DMS114 treated with DMSO at 0.1 percent for 48 hours (cell line): ENCODE measurements around the gene DDX1.

ENCODE experiments used
- DNase-seq: peaks from one replicate; lab custom pipeline; 2025; ENCODE audit not compliant: unreplicated experiment; lab: John Stamatoyannopoulos, UW

Gene DDX1

DNA sequence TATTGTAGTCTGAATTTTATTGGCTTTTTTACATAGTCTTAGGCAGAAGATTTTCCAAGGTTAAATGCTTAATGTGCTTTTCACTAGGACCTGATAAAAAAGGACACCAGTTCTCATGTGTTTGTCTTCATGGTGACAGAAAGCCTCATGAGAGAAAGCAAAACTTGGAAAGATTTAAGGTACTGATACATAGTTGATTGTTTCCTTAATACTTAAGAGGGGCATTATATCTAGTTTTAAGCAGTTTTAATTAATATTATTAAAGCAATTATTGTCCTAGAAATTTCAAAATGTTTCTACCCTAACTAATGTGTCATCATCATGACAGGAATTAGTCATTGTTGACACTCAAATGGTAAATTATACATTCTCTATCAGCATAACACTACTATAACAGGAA is 35.3 kb downstream of the DDX1 start:
- DNase-seq = no peak

DNA sequence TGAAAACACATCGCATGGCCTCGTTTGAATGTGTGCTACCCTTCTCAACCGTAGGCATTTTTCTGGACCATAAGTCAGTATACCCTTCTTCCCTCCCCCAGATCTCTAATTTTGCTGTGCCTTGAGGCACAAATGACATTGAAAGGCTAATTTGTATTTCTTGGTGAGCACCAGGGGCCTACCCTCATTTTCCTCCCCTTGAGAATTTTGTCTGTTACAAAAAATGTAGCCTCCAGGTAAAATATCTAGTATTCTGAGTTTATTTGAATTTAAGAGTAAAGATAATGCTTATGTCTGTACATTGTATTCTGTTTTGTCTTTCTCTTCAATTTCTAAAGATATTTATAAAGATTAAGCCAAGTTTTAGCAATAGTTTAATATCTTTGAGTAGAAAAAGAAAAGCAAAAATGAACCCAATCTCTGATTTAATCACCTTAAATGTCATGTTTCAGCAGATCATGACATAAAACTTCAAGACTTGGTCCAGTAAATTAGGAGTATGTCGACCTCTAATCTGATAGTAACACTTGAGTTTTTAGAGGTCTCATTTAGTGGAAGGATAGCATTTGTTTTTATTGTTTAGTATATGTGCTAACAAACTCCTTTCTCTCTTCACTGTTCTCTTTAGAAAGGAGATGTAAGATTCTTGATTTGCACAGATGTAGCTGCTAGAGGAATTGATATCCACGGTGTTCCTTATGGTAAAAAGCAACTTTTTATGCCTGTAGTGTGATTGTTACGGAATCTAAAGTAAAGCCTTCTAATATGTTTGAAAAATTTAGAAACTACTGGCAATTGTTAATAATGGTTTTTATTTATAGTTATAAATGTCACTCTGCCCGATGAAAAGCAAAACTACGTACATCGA is 36.4 kb downstream of the DDX1 start:
- DNase-seq = no peak

DNA sequence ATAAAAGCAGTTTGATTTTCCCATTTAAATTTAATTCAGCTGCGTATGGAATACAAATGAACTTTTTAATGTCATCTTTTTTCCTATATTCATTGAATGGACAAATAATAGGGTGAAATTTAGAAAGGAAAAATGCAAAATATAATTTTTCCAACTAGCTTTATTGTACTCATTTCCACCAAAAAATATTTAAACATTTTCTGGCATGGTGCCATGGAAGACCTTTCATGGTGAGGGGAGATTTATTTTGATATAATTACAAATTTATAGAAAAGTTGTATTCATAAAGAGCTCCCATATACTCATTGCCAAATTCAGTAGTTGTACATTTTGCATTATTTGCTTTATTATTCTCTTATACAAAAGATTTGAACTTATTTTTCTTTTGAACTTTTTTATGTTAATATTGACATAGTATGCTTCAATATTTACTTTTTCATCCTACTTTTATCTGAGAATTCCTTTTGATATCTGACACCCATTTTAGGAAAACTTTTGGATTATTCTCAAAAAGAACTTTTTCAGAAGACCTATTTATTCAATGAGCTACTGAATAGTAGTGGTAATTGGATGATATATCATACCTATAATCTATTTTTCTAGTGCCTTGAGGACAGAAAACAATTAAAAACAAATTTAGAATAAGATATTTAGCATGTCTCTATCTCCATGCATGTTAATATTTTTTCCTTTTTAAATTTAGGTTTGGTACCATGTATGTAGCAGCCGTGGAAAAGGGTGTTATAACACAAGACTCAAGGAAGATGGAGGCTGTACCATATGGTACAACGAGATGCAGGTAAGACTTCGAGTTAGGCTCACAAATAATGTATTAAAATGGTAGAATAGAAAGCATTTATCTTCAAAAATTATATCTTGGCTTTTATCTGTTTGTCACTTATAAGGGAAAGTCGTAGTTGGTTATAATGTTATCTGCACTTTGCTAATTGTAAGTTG is 37.5 kb downstream of the DDX1 start:
- DNase-seq = no peak

DNA sequence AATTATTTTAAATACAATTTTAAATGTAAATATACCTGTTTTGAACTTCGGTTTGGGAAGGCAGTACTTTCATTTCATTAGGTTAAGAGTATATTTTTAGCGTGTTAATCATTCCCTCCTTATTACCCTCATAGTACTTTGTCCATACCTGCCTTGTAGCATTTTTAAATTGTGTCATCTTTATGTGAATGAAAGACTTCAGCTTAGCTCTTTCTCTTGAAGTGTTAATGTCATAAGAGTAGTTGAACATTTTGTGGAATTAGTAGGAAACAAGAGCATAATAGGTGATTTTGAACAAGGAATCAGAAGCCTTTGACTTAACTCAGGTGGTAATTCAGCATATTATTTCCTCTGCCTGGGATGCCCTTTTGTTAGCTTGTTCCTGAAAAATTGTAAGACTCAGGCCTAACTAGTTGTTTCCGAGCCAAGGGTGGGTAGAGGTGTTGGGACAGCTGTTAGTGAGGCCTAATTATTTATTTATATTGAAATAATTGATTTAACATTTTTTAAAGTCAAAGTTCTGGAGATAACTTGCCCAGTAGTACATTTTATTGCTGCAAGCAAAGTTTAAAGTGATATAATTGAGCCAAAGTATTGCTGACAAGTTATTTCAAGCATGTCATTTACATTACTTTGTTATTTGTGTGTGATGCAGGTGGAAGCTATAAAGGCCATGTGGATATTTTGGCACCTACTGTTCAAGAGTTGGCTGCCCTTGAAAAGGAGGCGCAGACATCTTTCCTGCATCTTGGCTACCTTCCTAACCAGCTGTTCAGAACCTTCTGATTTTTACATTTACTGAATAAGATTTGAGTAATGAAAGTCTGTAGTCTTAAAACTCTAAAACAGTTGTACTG is 38.7 kb downstream of the DDX1 start:
- no peak for DNase-seq

DNA sequence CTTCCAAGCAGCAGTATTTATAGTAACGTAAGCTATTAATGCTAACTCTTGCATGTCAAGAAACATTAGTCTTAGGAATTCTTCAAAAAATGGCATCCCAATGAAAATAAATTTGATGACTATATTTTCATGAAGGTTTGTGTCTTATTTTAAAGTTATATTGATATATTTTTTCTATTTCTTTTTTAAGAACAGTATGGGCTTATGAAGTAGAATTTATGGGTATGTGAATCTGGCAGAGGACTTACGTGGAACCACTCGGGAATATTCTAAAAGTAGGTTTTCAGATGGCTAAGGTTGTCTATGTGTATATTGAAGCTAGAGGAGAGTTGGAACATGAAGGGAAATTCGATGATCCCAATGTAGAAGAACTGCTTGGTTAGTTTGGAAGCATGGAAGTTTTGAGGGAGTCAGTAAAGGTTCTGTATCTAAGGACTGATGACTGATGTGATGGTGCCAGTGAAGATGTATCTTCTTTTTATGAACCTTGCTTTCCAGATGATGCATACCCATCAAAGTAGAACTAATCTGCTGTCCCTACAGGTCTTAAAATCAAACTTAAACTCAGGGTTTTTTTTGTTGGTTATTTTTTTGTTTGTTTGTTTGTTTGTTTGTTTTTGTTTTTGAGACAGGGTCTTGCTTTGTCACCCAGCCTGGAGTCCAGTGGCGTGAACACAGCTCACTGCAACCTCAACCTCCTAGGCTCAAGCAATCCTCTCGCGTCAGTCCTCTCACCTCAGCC is 39.5 kb downstream of the DDX1 start:
- DNase-seq = no peak

DNA sequence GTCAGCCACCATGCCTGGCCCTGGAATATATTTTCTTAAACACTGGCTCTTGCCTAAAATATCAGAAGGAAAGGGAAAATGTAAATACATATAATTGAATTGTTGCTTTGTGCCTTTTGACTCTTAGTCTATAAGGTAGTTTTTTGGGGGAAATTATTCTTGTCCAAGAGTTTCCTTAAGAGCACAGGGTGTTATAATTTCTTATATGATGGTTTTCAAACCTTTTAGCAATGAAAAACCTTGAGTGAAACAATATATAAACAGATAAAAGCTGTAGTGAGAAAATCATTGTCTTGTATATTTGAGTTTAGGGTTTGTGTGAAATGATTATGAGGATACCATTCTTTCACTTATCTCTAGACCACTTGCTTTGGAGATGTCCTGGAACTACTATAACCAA is 40.2 kb downstream of the DDX1 start:
- DNase-seq = no peak

DNA sequence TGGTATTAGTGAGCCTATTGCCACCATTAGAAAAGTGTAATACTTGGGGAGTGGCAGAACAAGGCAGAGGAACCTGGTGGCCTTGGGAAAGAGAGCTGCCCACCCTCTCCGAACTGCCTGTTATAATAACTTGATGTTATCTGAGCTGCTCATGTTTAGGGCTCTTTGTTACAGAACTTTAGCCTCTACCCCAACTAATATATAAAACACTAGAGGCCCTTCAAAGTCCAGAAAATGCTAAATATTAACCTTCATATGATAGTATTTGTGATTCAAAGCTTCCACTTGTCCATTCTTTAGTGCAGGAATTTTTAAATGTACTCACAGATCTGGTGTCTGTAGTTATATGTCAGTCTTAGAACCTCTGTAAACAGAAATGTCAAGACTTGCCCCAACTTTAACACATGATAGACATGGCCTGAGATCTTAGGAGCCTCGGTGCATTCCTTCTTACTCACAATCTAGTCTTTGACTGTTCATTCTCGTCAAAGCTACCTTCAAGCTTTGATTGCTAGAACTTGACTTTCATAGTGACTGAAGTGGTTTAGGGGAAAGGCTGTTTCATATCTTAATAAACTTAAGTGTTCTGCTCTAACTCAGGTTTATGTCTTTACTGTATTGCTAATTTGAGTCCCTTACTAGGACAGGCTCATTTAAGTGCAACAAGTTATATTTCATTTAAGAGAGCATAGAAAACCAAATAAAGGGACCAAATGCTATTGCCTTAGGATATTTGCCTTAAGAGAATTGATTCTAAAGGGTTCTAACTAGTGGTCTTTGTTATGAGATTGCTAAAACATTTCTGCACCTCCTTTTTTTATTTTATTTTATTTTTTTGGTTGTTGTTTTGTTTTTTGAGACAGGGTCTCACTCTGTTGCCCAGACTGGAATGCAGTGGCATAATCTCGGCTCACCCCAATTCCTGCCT is 41.6 kb downstream of the DDX1 start:
- DNase-seq = no peak

DNA sequence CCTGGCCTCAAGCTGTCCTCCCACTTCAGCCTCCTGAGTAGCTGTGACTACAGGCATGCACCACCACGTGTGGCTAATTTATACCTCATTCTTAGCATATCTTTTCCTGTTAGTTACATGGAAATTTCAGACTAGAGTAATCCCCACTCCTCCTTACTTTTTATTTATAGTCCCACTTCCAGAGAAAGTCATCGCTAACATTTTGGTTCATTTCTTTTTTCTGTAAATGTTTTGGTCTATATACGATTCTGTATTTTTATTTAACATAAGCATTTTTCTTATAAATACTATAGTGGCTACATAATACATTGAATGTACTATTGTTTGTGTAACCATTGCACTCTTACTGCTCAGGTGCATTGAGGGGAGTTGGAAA is 42.3 kb downstream of the DDX1 start:
- DNase-seq = no peak

DNA sequence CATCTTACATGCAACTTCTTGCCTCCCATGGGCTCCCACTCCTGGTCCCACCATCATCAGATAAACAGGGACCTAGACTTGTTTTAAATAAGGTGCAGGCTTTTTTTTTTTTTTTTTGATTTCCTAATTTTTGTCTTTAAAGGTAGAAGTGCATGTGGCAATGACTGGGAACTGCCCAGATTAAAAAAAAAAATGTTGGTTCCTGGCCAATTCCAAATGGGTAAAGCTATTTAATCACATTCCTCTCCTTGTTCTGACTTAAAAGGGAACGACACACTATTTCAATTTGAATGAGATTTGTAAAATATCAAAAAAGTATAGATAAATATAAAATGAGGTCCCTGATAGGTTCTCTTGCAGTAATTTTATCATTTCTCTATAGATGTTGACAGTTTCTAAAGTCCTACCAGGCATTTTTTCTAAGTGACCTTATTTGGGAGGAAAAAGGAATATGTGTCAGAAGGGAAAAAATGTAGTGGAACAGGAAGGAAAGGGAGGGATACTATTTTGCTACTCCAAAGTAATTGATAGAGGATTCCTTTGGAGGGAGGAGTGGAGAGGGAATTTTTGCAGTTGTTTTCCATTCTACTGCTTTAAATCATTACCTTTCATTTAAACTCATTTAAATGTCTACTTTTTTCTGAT is 43.3 kb downstream of the DDX1 start:
- DNase-seq = no peak

DNA sequence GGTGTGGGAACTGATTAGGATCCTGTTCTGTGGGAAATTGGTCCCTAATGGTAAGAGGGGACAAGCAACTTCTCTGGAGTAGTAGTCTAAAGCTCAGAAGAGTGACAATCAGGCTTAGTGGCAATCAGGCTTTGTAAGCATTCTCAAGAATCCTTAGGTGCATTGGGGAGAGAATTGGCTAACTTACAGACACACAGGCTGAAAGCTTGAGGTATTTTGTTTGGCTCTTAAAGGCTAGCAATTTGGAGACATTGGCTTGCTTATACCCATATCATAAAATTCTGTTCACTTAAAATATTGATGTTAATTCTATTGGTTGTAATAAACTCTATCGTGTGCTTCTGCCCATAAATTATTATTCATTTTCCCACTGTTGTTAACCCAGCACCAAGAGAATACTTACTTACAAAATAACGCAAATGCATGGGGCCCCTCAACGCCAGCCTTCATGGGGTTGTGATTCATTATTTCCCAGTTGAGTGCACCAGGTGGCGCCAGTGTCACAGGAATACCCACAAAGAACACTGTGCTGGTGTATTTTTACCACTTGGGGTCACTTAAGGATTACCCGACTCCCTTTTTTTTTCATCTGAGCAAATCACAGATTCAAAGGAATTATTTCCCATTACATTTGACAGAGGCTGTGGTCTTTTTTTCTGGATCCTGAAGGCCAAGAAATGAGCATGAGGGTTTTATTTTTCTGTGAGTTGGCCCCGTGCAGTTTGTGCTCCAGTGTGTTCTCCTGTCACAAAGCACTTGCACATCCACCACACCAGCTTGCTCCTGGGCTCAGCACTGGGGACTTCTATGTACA is 45.5 kb downstream of the DDX1 start:
- DNase-seq = peak; percentile 26

DNA sequence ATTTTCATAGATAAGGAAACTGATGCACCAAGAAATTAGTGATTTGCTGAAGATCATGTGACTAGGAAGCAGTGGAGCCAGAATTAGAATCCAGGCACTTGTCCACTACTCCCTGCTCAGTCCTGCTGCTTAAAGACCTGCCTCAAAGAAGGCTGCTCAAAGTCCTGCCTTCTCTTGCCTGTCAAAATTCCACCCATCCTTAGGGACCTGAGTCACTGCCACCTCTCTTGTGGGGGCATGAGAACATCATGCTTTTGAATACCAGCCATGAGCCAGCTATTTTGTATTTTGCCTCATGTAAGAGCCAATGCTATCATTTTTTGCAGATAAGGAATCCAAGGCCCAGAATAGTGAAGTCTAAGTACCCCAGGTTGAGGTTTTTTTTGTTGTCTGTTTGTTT is 47.1 kb downstream of the DDX1 start:
- no peak for DNase-seq

DNA sequence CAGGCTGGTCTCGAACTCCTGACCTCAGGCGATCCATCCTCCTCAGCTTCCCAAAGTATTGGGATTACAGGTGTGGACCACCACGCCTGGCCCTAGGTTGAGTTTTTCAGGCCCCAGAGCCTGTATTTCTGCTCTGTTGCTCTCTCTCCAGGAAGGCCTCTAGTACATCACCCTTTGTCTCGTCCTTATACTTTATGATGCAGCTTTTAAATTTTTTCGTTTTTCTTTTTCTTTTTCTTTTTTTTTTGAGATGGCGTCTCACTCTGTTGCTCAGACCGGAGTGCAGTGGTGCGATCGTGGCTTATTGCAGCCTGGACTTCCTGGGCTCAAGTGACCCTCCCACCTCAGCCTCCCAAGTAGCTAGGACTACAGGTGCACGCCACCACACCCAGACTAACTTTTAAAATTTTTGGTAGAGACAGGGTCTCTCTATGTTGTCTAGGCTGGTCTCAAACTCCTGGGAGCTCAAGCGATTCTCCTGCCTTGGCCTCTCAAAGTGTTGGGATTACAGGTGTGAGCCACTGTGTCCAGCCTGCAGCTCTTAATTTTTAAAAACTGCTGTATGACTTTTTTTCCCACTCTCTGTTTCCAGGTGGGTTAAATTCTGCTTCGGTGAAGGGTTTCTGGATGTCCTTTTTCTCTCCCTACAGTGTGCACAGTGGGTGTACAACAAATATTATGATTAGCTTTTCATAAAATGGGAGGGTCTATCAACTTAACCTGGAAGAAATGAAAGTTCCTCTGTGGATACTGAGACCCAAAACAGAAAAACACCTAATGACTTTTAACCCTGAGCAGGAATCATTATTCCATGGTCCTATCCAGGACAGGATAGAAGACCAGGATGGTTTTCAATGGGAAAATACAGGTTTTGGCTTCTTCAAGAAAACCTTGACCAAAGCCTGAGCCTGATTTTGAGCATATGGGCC is 47.9 kb downstream of the DDX1 start:
- DNase-seq = no peak

DNA sequence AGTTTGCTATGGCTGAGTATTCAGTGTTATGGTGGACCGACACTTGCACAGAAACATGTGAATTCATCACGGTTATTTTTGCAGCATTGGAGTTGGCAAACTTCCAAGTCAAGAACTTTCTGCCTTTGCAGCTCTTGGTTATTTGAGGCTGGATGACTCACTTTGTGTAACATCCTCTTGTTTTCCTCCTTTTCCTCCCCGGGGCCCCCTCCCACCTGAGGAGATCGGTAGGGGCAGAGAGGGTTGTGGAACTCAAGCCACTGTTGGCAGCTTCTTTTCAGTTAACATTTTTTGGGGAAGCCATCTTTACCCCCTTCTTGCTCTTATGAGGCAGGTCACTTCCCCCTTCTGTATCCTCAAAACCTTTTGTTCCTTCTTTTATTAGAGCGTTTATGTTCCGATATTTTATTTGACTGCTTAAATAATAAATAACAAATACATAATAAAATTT is 48.6 kb downstream of the DDX1 start:
- DNase-seq = no peak

DNA sequence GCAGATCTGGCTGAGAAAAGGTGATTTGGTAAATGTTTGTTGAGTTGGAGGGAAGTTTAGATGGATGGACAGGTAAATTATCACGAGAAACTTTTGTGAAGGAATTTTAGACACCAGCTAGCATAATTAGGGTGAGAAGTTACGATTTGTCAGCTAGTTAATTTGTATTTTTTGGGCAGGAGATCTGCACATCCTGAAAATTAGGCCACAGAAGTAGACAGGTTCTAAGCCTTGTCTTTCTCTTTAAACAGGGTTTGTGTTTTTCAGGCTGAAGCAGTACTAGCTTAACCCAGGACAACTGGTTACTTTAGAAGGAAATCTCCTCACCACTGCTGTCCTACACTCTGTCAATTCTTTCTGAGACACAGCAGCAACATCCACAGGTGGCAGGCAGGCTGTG is 49.1 kb downstream of the DDX1 start:
- DNase-seq = no peak

DNA sequence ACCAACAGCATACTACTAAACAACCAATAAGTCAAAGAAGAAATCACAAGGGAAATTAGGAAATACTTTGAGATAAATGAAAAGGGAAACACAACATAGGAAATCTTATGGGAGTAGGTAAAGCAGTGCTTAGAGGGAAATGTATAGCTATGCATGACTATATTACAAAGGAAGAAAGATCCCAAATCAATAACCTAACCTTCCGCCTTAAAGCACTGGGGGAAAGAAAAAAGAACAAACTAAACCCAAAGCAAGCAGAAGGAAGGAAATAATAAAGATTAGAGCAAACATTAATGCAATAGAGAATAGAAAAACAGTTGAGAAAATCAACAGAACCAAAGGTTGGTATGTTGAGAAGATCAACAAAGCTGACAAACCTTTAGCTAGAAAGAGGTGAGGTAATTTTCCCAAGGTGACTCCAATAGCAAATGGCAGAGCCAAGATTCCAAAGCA is 49.9 kb downstream of the DDX1 start:
- no peak for DNase-seq

DNA sequence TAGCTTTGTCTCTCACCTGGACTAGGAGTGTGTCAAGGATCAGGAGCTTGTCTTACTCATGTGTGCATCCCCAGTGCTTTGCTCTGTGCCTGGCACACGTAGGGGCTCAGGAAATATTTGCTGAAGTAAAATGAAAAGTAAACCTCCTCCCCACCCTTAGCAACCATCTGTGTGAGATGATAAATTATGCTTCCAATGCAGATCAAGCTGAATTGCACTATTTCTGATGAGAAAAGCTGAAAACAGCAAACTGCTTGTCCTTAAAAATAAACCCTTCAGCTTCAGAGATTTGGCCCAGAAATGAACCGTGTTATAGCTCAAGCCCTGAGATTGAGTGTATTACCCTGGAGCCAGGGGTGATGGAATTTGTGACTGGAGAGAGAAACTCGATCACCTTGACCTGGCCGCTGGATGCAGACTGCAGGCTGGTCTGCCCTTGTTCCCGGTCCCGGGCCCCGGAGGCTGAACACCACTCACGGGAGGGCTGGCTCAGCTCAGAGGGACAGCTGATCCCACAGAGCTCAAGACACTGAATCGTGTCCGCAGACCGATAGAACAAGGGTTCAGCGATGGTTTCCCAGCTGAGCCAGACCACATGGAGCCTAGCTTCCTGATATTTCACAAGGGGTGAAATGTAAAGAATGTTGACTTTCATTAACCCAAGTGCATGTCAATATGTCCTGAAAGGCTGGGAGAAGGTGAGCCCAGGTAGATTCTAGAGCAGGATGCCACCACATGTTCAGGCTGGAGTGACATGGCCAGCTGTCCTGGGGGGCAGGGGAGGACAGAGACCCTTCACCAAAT is 50.5 kb downstream of the DDX1 start:
- DNase-seq = no peak
